H1 (cell line): ENCODE measurements around the gene CAMTA1. TPM values are rescaled to one million over a fixed set of nuclear protein-coding genes. Genes with fewer than 3 reads are reported as not detected.

Source experiments
- CTCF ChIA-PET: fragments of 300-600 bp; sonication (Branson Sonifier 250); formaldehyde crosslinking; loops from one replicate; lab custom pipeline; 2021; ENCODE audit not compliant: partially characterized antibody; lab: Charles Lee
- POLR2A ChIA-PET: fragments of 300-600 bp; sonication (Branson Sonifier 250); formaldehyde crosslinking; loops from one replicate; lab custom pipeline; 2021; ENCODE audit warnings: inconsistent platforms; ENCODE audit not compliant: partially characterized antibody; lab: Charles Lee
- DNase-seq, 2 experiments: peaks; one replicate each; pipeline versions ENCODE4 v3.0.0 to v3.0.0-alpha.2; 2010 to 2022; ENCODE audit warnings: low spot score in 2 of 2, low read depth in 1 of 2, mixed read lengths in 1 of 2
- FAIRE-seq: peaks from 2 replicates; lab custom pipeline; 2011; peaks lifted over from hg19 to GRCh38; lab: Jason Lieb, UNC
- H2AFZ ChIP-seq: 2 replicates; pipeline ENCODE4 v1.8.1; 2012; ENCODE audit warnings: low read length, inconsistent platforms
- H2AK5ac ChIP-seq: 2 replicates; pipeline ENCODE4 v1.6.1; 2013; ENCODE audit warnings: low read depth, low read length
- H2BK120ac ChIP-seq: replicated peaks from 2 replicates; pipeline ENCODE3; 2013; ENCODE audit warnings: low read depth, low read length, inconsistent platforms
- H2BK12ac ChIP-seq: 2 replicates; pipeline ENCODE4 v1.6.1; 2013; ENCODE audit warnings: low read depth, low read length
- H2BK15ac ChIP-seq: 2 replicates; pipeline ENCODE4 v1.6.1; 2013; ENCODE audit warnings: low read length
- H2BK20ac ChIP-seq: 2 replicates; pipeline ENCODE4 v1.6.1; 2013; ENCODE audit warnings: low read length
- H2BK5ac ChIP-seq: 2 replicates; pipeline ENCODE4 v1.6.1; 2013; ENCODE audit warnings: low read depth, low read length
- H3K14ac ChIP-seq: 2 replicates; pipeline ENCODE4 v1.6.1; 2013; ENCODE audit warnings: inconsistent platforms; ENCODE audit not compliant: insufficient read length
- H3K18ac ChIP-seq: 2 replicates; pipeline ENCODE4 v1.6.1; 2013; ENCODE audit warnings: low read length; ENCODE audit errors: extremely low read depth
- H3K23ac ChIP-seq: 2 replicates; pipeline ENCODE4 v1.6.1; 2013; ENCODE audit warnings: inconsistent platforms; ENCODE audit not compliant: insufficient read length
- H3K23me2 ChIP-seq: 2 replicates; pipeline ENCODE4 v1.6.1; 2013; ENCODE audit warnings: low read depth, low read length
- H3K27ac ChIP-seq: 2 replicates; pipeline ENCODE4 v1.6.1; 2011; ENCODE audit warnings: low read depth, low read length, inconsistent platforms
- H3K27me3 ChIP-seq, 4 experiments: replicated peaks in 1 of 4; 1 replicate in 1 of 4; 2 replicates in 3 of 4; pipeline versions ENCODE4 v1.6.1 to v1.8.1; 2011 to 2013; ENCODE audit warnings: low read length in 3 of 4, mild to moderate bottlenecking in 3 of 4, inconsistent platforms in 2 of 4, mixed read lengths in 2 of 4, moderate library complexity in 1 of 4; ENCODE audit not compliant: control insufficient read depth in 3 of 4, insufficient read depth in 3 of 4; ENCODE audit errors: extremely low read depth in 1 of 4
- H3K36me3 ChIP-seq, 4 experiments: 2 replicates each; pipeline versions ENCODE4 v1.6.1 to v1.8.1; 2011 to 2013; ENCODE audit warnings: mild to moderate bottlenecking in 4 of 4, low read length in 3 of 4, moderate library complexity in 2 of 4, control low read depth in 1 of 4, inconsistent platforms in 1 of 4; ENCODE audit not compliant: insufficient read depth in 4 of 4, control insufficient read depth in 2 of 4
- H3K4ac ChIP-seq: replicated peaks from 2 replicates; pipeline ENCODE3; 2013; ENCODE audit warnings: low read length, low read depth, mixed read lengths, inconsistent platforms; ENCODE audit not compliant: insufficient read length
- H3K4me1 ChIP-seq, 4 experiments: replicated peaks in 1 of 4; 1 replicate in 1 of 4; 2 replicates in 3 of 4; pipeline versions ENCODE4 v1.6.1 to v1.8.1; 2011 to 2013; ENCODE audit warnings: low read length in 3 of 4, inconsistent platforms in 2 of 4, mixed read lengths in 1 of 4; ENCODE audit not compliant: insufficient read depth in 4 of 4, control insufficient read depth in 3 of 4
- H3K4me2 ChIP-seq, 2 experiments: 2 replicates each; pipeline versions ENCODE4 v1.6.1 to v1.8.1; 2011 to 2013; ENCODE audit warnings: low read depth in 2 of 2, low read length in 2 of 2, control low read depth in 1 of 2, inconsistent platforms in 1 of 2, mild to moderate bottlenecking in 1 of 2; ENCODE audit not compliant: insufficient read depth in 1 of 2
- H3K4me3 ChIP-seq, 4 experiments: fragments of 200-600, 300-600 bp in 1 of 4; sonication (generic), shearing (Covaris generic), sonication (Bioruptor Twin) in 1 of 4; 2 replicates each; pipeline versions ENCODE4 v1.5.1 to v1.8.1; 2011 to 2016; ENCODE audit warnings: low read length in 4 of 4, low read depth in 3 of 4, control low read depth in 2 of 4, inconsistent platforms in 2 of 4, mild to moderate bottlenecking in 2 of 4, mixed read lengths in 1 of 4, moderate library complexity in 1 of 4; ENCODE audit not compliant: insufficient read depth in 2 of 4; ENCODE audit errors: extremely low read depth in 1 of 4
- H3K56ac ChIP-seq: replicated peaks from 2 replicates; pipeline ENCODE3; 2013; ENCODE audit warnings: low read depth, mild to moderate bottlenecking, mixed read lengths, low read length, inconsistent platforms; ENCODE audit not compliant: insufficient read length
- H3K79me1 ChIP-seq: 2 replicates; pipeline ENCODE4 v1.6.1; 2013; ENCODE audit warnings: low read depth, low read length, control low read depth
- H3K79me2 ChIP-seq, 2 experiments: 2 replicates each; pipeline versions ENCODE4 v1.6.1 to v1.8.1; 2012 to 2013; ENCODE audit warnings: low read length in 2 of 2, mild to moderate bottlenecking in 2 of 2, inconsistent platforms in 1 of 2; ENCODE audit not compliant: insufficient read depth in 2 of 2, control insufficient read depth in 1 of 2
- H3K9ac ChIP-seq, 4 experiments: replicated peaks in 1 of 4; 1 replicate in 1 of 4; 2 replicates in 3 of 4; pipeline versions ENCODE4 v1.6.1 to v1.8.1; 2011 to 2013; ENCODE audit warnings: low read depth in 3 of 4, low read length in 3 of 4, control low read depth in 2 of 4, mild to moderate bottlenecking in 2 of 4, moderate library complexity in 2 of 4, inconsistent platforms in 1 of 4; ENCODE audit errors: extremely low read depth in 1 of 4
- H3K9me3 ChIP-seq, 2 experiments: 2 replicates each; pipeline versions ENCODE4 v1.6.1 to v1.8.1; 2012 to 2013; ENCODE audit warnings: mild to moderate bottlenecking in 2 of 2, moderate library complexity in 2 of 2, control low read depth in 1 of 2, inconsistent platforms in 1 of 2, low read depth in 1 of 2, low read length in 1 of 2, mixed read lengths in 1 of 2; ENCODE audit not compliant: insufficient read depth in 2 of 2
- H4K20me1 ChIP-seq, 2 experiments: replicated peaks in 1 of 2; 2 replicates each; pipeline versions ENCODE3 to v1.8.1; 2011 to 2013; ENCODE audit warnings: inconsistent platforms in 2 of 2, low read length in 2 of 2, mild to moderate bottlenecking in 1 of 2; ENCODE audit not compliant: insufficient read depth in 2 of 2, control insufficient read depth in 1 of 2
- H4K5ac ChIP-seq: 2 replicates; pipeline ENCODE4 v1.6.1; 2013; ENCODE audit warnings: low read length, low read depth, mixed read lengths, inconsistent platforms; ENCODE audit not compliant: insufficient read length
- H4K8ac ChIP-seq: 2 replicates; pipeline ENCODE4 v1.8.0; 2013; ENCODE audit warnings: mild to moderate bottlenecking, moderate library complexity, low read length, inconsistent platforms; ENCODE audit not compliant: insufficient read depth; ENCODE audit errors: extremely low read depth
- H4K91ac ChIP-seq: replicated peaks from 2 replicates; pipeline ENCODE3; 2013; ENCODE audit warnings: low read length, mixed read lengths, inconsistent platforms; ENCODE audit not compliant: insufficient read length
- BRCA1 ChIP-seq: IDR thresholded peaks from 2 replicates; pipeline ENCODE4 v1.6.1; 2012; ENCODE audit warnings: low read depth, low read length, improper control_type of control experiment
- CBX5 ChIP-seq: fragments of 300-800, 300-1000 bp; sonication (generic); IDR thresholded peaks from 2 replicates; pipeline ENCODE4 v1.7.1; 2016; ENCODE audit warnings: antibody characterized with exemption, low read length, low read depth
- HDAC2 ChIP-seq, 2 experiments: fragments of 300-600 bp in 1 of 2; sonication (generic) in 1 of 2; IDR thresholded peaks; 2 replicates each; pipeline ENCODE4 v1.6.1; 2011 to 2012; ENCODE audit warnings: low read depth in 2 of 2, low read length in 2 of 2, mild to moderate bottlenecking in 2 of 2, moderate library complexity in 2 of 2, borderline replicate concordance in 1 of 2, inconsistent platforms in 1 of 2
- HDAC6 ChIP-seq: IDR thresholded peaks from one replicate; pipeline ENCODE4 v1.7.1; 2012; ENCODE audit warnings: low read depth, mild to moderate bottlenecking, inconsistent platforms, low read length, moderate library complexity
- POU5F1 ChIP-seq: IDR thresholded peaks from 2 replicates; pipeline ENCODE4 v1.6.1; 2011; ENCODE audit warnings: low read depth, mild to moderate bottlenecking, low read length, moderate library complexity
- TAF1 ChIP-seq: IDR thresholded peaks from 2 replicates; pipeline ENCODE4 v1.6.1; 2011; ENCODE audit warnings: mild to moderate bottlenecking, low read depth, low read length
- USF2 ChIP-seq: IDR thresholded peaks from 2 replicates; pipeline ENCODE4 v1.6.1; 2011; ENCODE audit warnings: low read length, improper control_type of control experiment
- WGBS, 2 experiments: shearing (Covaris generic) in 1 of 2; methylation state at CpG; one replicate each; pipeline versions ENCODE4 v1.1.6 to v1.1.7; 2013 to 2015; ENCODE audit warnings: low lambda C conversion rate in 2 of 2, mixed read lengths in 2 of 2, inconsistent platforms in 1 of 2, low coverage in 1 of 2, missing lambda C conversion rate in 1 of 2; ENCODE audit not compliant: insufficient replicate concordance in 2 of 2, insufficient coverage in 1 of 2, insufficient read length in 1 of 2; ENCODE audit errors: extremely low coverage in 1 of 2, missing lambda C conversion rate in 1 of 2; 5-methylcytosine and 5-hydroxymethylcytosine counted together
- polyA plus RNA-seq, 7 experiments: library from polyadenylated mRNA; depleted of rRNA in 3 of 7; stranded (reverse) in 5 of 7; unstranded in 2 of 7; fragments of >200 nt in 5 of 7; fragments of 200-250 nt in 2 of 7; gene quantifications; 1 replicate in 5 of 7; 2 replicates in 1 of 7; 4 replicates in 1 of 7; pipeline versions ENCODE4 v1.2.1 to v1.2.3, GENCODE V29; 2011 to 2013; ENCODE audit warnings: missing spikeins in 2 of 7, mixed read lengths in 2 of 7
- total RNA-seq: library from RNA; stranded (reverse); fragmentation: NEBNext Ultra II Directional; extraction: Animal tissue kit (Norgen Biotek cat#: 25700); gene quantifications from 2 replicates; pipeline ENCODE4 v1.2.1, GENCODE V29; 2021

Gene CAMTA1
- total and polyA plus RNA-seq, 2 of the 8 experiments (the other 6 are each of a cell fraction or from before 2014, with no cell fraction given) = 65.0 to 119 TPM

DNA sequence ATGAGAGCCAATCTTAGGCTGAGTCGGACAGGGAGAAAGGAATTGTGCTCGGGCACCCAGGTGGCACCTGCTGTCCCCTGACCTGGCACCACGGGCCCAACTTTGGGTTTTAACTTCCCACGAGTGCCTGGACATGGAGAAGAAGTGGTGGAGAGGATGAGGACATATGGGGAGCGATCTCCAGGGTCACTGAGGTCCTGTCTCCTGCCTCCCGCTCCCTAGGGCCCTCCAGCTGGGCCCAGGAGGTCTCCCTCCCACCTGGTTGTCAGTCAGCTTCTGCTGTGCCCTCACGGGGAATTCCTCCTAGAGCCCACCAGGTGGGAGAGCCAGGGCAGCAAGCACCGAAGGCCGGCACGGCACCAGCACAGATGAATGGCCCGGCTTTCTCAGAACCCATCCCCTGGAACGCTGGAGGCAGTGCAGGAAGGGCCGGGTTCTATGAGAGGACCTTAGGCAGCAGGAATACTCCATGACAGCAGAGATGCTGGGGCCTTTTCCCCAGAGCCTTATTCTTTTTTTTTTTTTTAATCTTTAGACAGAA lies 435.5 kb downstream of the CAMTA1 start:
- Histone ChIP-seq H3K4me3 (no peak overlapping the region), H3K23me2 (no peaks in the 10 kb centered on the region), H3K36me3 (no peaks in the 10 kb centered on the region), H2BK120ac (no peak overlapping the region), H3K18ac (no peak overlapping the region), H3K14ac (no peak overlapping the region), H3K27me3 (no peaks in the 10 kb centered on the region), H2BK20ac (no peak overlapping the region), H4K5ac (no peak overlapping the region), H3K9ac (no peak overlapping the region), H3K23ac (no peak overlapping the region), H2BK15ac (no peak overlapping the region), H2BK12ac (no peak overlapping the region), H4K8ac (no peak overlapping the region), H4K20me1 (no peaks in the 10 kb centered on the region), H2AFZ (no peak overlapping the region), H3K79me1 (no peaks in the 10 kb centered on the region), H3K56ac (no peak overlapping the region), H3K27ac (no peak overlapping the region), H3K4ac (no peak overlapping the region), H3K4me2 (no peak overlapping the region), H3K79me2 (no peaks in the 10 kb centered on the region), H4K91ac (no peak overlapping the region), H3K9me3 (no peaks in the 10 kb centered on the region), H3K4me1 (no peaks in the 10 kb centered on the region; a peak in 1 of 7 replicates), H2AK5ac (no peak overlapping the region), H2BK5ac (no peak overlapping the region; the same call in 1 of the 2 replicates)
- CTCF ChIA-PET = interaction anchor here (0.8 to 1.8 kb wide), 3 partner anchors 331 to 403 kb away, joined by 3 to 4 read pairs (median 3); no protein-coding TSS in a partner anchor
- POLR2A ChIA-PET = no interaction called here
- TF ChIP-seq CBX5 = no peak
- TF ChIP-seq BRCA1 = no peak
- no peak for TF ChIP-seq USF2
- TF ChIP-seq TAF1 = no peak
- no peak for TF ChIP-seq HDAC6
- no peak for TF ChIP-seq POU5F1
- TF ChIP-seq HDAC2 (IDR thresholded peaks at IDR 0.05; ENCODE audit: borderline replicate concordance in 1 of 2, low read depth in 2 of 2, low read length in 2 of 2) = no peak
- no peak for FAIRE-seq
- 91% methylated on average over 13 of the region's 13 CpGs; no CpG with 5 or more reads in 1 of the 2 experiments for WGBS, 2 experiments
- no peak for DNase-seq
